HL-60 (cell line): Measurements from ENCODE around the gene ZMAT2.

Experiments
- CTCF ChIP-seq: IDR thresholded peaks from one replicate; pipeline ENCODE4 v1.5.1; 2011; ENCODE audit warnings: low read length, control low read depth, inconsistent platforms; ENCODE audit not compliant: insufficient read depth
- POLR2AphosphoS5 ChIP-seq: IDR thresholded peaks from 2 replicates; pipeline ENCODE4 v1.6.1; 2012; ENCODE audit warnings: low read depth
- REST ChIP-seq: IDR thresholded peaks from 2 replicates; pipeline ENCODE4 v1.6.1; 2012; ENCODE audit warnings: low read depth; ENCODE audit not compliant: insufficient replicate concordance
- SPI1 ChIP-seq: IDR thresholded peaks from 2 replicates; pipeline ENCODE4 v1.6.1; 2012; ENCODE audit warnings: low read depth, mild to moderate bottlenecking, borderline replicate concordance

GRCh38 chr5:140734354-140734753 is 34.1 kb downstream of the ZMAT2 start:
- TF ChIP-seq CTCF (no peak), POLR2AphosphoS5 (no peak), REST (no peak), SPI1 (no peak)
